T-helper 22 cell (primary cell): ENCODE measurements around the gene CS.
A peak's percentile ranks its signal among the peaks of the same experiment; 100 is the strongest.
"Not testable (repeated sequence)": the region's sequence is repeated elsewhere in the genome, so short reads cannot be mapped to it uniquely, and the experiment has no call there.

ENCODE experiments used
- DNase-seq: peaks from one replicate; pipeline ENCODE4 v3.0.0-alpha.2; 2020; ENCODE audit warnings: low read depth

The CS gene

GRCh38 chr12:56317675-56318074, 17.5 kb upstream of the CS start:
- no peak for DNase-seq

- peak; percentile 93 for DNase-seq
These were observed 15.7 kb upstream of the CS start, which contains the start of gene CNPY2 for GRCh38 chr12:56315622-56316473. TSS of gene CNPY2 (minus strand) at chr12:56315988. CDS start at chr12:56315217, 771 bp downstream.

GRCh38 chr12:56315249-56315621, 15.1 kb upstream of the CS start:
- no peak for DNase-seq

- no peak for DNase-seq
These were observed 10.9 kb upstream of the CS start for GRCh38 chr12:56311003-56311402.

- no peak for DNase-seq
These were observed 8.6 kb upstream of the CS start for GRCh38 chr12:56308714-56309113.

- no peak for DNase-seq
These were observed 7.3 kb upstream of the CS start for GRCh38 chr12:56307221-56307965.

GRCh38 chr12:56304872-56305590, 4.9 kb upstream of the CS start:
- DNase-seq = no peak

GRCh38 chr12:56304276-56304675, 4.1 kb upstream of the CS start:
- DNase-seq = no peak

- DNase-seq = no peak
These were observed 724 bp upstream of the CS start for GRCh38 chr12:56300644-56301464.

- DNase-seq = no peak
These were observed 750 bp downstream of the CS start for GRCh38 chr12:56299308-56299852.

- no peak for DNase-seq
These were observed 1.3 kb downstream of the CS start for GRCh38 chr12:56298828-56299227.

GRCh38 chr12:56297400-56297799, 2.7 kb downstream of the CS start:
- DNase-seq = no peak

GRCh38 chr12:56296295-56296694, 3.8 kb downstream of the CS start:
- no peak for DNase-seq

- DNase-seq = no peak
These were observed 6.3 kb downstream of the CS start for GRCh38 chr12:56293795-56294194.

GRCh38 chr12:56288705-56289387, 11.3 kb downstream of the CS start:
- no peak for DNase-seq

GRCh38 chr12:56286044-56286830, 13.9 kb downstream of the CS start:
- DNase-seq = no peak

- not testable (repeated sequence) for DNase-seq
These were observed 15.9 kb downstream of the CS start for GRCh38 chr12:56284263-56284662.

GRCh38 chr12:56282579-56282978, 17.6 kb downstream of the CS start:
- no peak for DNase-seq

- DNase-seq = no peak
These were observed 18.1 kb downstream of the CS start for GRCh38 chr12:56282030-56282429.

GRCh38 chr12:56280849-56281248, 19.3 kb downstream of the CS start:
- DNase-seq = no peak
